GOT3 (cell line): ENCODE measurements around the gene CLSTN1.
"Not testable (repeated sequence)": the region's sequence is repeated elsewhere in the genome, so short reads cannot be mapped to it uniquely, and the experiment has no call there.

Experiments
- DNase-seq: peaks from one replicate; lab custom pipeline; 2025; ENCODE audit warnings: mixed read lengths; lab: John Stamatoyannopoulos, UW

The CLSTN1 gene

DNA sequence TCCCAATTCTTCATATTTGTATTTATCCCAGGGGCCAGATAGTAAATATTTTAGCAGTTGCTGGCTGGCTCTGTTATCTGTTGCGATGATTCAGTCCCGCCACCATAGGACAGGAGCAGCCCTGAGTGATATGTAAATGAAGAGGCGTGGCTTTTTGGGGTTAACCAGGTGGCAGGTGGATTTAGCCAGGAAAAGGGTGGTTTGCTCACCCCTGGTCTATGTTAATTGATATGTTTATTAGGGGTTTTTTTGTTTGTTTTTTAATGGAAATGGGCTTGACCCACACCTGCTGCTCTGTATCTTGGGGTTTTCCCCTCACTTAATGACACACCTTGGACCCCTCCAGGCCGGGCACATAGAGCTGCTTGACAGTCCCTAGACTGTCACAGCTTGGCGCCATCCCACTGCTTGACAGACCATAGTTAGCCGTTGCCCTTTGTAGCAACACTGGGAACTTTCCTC, 109.5 kb downstream of the CLSTN1 start:
- no peak for DNase-seq

DNA sequence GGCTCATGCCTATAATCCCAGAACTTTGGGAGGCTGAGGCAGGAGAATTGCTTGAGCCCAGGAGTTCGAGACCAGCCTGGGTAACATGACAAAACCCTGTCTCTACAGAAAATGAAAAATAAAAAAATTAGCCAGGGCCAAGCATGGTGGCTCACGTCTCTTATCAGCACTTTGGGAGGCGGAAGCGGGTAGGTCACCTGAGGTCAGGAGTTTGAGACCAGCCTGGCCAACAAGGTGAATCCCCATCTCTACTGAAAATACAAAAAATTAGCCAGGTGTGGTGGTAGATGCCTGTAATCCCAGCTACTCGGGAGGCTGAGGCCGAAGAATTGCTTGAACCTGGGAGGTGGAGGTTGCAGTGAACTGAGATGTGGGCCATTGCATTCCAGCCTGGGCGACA, 111.0 kb downstream of the CLSTN1 start:
- DNase-seq: not testable (repeated sequence)

DNA sequence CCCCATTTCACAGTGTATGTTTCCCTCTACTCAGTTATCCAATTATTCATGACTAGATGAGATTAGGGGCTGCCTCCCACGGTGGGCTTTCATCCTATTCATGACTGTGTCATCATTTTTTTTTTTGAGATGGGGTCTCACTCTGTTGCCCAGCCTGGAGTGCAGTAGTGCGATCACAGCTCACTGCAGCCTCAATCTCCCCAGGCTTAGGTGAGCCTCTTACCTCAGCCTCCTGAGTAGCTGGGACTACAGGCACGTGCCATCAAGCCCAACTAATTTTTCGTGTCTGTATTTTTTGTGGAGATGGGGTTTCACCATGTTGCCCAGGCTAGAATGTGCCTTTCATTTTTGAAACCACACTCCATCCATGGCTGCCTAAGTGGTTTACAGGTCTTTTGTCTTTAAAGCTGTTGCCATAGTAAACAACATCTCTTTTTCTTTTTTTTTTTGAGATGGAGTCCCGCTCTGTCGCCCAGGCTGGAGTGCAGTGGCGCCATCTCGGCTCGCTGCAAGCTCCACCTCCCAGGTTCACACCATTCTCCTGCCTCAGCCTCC, 112.2 kb downstream of the CLSTN1 start:
- no peak for DNase-seq

DNA sequence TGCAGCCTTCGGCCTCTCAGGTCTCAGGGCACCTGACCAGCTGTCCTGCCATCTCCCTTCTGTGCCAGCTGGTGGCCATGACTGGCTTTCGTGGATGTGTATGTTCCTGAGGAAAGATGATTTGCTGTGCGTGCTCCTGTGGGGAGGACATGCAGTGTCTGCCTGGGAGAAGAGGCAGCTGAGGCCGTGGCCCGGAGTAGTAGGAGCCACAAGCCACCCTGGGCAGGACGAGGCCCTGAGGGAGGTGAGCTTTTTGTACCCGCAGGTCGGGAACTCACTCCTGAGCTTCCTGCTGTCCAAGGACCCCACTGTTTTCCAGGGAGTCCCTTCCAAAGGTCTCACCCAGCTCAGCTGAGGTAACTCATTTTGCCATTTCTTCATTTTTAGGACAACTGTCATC, 113.7 kb downstream of the CLSTN1 start:
- DNase-seq: no peak

DNA sequence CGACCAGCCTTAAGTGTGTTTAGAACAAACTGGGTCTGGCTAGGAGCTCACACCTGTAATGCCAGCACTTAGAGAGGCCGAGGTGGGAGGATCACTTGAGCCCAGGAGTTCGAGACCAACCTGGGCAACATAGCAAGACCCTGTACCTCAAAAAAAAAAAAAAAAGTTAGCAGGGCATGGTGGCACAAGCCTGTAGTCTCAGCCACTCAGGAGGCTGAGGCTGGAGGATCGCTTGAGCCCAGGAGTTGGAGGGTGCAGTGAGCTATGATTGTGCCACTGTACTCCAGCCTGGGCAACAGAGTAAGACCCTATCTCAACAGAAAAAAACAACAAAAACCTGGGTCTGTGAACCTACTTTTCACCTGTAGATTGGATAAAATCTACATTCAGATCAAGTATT, 117.6 kb downstream of the CLSTN1 start:
- DNase-seq: no peak

DNA sequence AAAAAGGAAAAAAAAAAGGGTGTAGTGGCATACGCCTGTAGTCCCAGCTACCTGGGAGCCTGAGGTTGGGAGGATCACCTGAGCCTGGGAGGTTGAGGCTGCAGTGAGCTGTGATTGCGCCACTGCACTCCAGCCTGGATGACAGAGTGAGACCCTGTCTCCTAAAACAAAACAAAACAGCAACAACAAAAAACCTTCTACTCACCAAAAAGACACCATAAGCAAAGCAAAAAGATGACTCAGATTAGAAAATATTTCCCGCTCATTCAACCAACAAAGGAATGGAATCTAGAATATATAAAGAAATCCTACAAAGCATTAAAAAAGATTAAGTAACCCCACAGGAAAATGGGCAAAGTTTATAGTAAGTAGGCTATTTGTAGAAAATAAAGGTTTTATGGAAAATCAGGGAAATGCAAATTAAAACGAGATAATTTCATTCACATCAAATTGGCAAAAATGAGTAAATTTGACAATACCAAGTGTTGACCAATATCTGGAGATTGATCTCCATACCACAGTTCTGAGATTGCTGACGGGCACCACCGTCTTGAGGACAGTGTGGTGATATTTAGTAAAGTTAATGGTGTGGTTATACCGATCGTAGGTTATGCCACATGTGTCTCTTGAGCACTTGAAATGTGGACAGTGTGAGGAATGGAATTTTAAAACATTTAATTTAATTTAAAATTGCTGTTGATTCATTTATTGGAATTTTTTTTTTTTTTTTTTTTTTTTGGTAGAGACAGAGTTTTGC, 118.2 kb downstream of the CLSTN1 start:
- DNase-seq: no peak

DNA sequence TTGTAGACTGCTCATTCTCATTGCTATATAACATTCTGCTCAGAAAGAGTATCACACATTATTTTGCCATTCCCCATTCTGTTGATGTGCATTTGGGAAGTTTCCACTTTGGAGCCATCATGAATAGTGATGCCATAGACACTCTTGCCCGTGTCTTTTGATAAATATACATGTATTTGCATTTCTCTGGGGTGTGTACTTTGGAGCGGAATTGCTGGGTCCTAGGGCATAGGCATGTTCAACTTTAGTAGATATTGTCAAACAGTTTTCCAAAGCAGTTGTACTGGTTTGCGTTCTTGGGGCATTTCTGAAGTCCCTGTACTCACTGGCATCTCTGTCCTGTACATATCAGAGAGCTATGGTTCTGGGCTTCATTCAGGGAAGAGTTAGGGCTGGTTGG, 120.1 kb downstream of the CLSTN1 start:
- no peak for DNase-seq

DNA sequence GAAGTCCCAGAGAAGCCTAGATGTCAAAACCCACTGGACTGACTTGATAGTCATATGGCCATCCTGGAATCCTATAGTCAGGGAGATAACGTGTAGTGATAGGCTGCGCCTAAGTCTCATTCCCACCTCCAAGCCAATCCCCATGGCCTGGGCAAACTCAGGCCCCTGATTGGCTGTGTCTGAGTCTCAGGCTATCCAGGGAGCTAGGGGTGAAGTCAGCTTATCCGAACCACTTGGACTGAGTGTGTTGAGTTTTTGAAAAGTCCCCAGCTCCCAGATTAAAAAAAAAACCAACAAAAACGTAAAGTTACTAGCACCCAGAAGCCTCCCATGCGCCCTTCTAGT, 120.6 kb downstream of the CLSTN1 start:
- no peak for DNase-seq

DNA sequence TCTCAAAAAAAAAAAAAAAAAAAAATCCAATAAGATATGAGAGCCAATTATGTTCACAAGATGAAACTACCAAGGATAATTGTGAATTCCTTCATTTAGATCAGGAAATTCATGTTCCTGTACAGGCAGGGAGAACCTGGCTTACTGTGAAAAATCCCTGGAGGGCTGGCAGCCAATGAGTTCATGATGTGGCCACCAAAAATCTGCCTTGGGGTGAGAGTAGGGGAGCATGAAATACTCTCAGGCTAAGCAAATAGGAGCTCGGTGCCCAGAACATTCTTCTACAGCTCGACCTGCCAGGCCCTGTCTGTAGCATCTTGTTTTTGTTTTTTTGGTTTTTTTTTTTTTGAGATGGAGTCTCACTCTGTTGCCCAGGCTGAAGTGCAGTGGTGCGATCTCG, 122.1 kb downstream of the CLSTN1 start:
- DNase-seq: no peak

DNA sequence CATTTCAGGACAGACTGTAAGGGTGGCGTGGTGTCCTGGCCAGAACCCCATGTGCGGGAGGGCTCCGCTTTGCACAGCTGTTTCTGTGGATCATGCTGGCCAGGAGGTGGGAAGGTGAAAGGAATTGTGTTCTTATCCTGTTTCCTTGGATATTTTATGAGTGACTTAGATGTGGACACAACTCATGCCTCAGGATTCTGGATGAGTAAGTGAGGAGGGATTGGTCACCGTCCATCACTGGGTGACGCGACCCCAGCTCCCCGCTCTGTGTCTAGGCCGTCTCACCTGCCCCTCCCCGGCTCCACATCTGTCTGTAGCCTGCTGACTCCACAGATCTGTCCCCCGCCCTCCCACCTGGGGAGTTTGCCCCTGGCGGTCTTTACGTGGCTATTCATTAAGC, 123.4 kb downstream of the CLSTN1 start:
- DNase-seq: no peak

DNA sequence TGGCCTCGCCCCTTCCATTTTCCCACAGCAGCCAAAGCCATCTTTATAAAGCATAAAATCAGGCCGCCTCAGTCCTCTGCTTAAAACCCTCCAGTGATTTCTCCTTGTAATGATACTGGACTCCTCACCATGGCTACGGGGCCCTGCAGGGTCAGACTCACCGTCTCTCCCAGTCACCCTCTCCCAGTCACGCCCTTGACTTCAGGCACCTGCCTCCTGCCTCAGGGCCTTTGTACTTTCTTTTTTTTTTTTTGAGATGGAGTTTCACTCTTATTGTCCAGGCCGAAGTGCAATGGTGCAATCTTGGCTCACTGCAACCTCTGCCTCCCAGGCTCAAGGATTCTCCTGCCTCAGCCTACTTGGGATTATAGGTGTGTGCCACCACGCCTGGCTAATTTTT, 124.4 kb downstream of the CLSTN1 start:
- no peak for DNase-seq

DNA sequence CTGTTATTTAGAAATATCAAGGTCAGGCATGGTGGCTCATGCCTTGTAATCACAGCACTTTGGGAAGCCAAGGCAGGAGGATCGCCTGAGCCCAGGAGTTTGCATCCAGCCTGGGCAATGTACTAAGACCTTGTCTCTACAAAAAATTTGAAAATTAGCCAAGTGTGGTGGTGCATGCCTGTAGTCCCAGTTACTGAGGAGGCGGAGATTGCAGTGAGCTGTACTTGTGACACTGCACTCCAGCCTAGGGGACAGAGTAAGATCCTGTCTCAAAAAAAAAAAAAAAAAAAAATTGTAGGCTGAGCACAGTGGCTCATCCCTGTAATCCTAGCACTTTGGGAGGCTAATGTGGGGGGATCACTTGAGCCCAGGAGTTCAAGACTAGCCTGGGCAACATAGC, 127.0 kb downstream of the CLSTN1 start:
- DNase-seq: no peak

DNA sequence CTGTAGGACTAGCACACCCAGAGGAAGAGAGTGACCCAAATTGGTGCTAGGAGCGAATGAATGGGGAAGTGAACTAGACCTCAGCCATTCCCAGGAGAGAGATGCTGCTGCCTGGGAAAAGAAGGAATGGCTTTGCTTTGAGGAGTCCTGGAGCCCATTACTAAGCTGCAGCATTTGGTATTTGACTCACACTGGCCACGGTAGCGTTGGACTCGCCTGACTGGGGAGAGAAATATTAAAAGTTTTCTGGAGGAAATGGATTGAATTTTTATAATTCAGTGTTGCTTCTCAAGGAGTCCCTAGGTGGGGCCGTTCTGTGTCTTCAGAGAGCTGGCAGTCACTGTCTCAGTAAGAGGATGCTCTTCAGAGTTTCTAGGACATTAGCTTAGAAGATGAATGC, 132.1 kb downstream of the CLSTN1 start:
- DNase-seq: no peak

DNA sequence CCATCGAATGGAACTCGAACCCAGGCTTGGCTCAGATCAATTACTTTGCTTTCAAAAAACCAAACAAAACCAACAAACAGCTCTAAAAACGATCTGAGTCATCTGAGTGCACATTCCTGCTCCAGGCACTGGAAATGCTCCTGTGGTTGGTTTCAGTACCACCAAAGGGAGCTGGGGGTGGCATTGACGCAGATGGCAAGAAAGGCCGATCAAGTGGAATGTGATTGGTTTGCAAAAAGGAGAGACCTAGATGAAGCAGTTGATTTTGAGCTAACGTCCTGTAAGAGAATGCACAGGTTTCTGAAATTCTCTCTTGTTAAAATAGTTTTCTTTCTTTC, 132.7 kb downstream of the CLSTN1 start:
- DNase-seq: no peak

DNA sequence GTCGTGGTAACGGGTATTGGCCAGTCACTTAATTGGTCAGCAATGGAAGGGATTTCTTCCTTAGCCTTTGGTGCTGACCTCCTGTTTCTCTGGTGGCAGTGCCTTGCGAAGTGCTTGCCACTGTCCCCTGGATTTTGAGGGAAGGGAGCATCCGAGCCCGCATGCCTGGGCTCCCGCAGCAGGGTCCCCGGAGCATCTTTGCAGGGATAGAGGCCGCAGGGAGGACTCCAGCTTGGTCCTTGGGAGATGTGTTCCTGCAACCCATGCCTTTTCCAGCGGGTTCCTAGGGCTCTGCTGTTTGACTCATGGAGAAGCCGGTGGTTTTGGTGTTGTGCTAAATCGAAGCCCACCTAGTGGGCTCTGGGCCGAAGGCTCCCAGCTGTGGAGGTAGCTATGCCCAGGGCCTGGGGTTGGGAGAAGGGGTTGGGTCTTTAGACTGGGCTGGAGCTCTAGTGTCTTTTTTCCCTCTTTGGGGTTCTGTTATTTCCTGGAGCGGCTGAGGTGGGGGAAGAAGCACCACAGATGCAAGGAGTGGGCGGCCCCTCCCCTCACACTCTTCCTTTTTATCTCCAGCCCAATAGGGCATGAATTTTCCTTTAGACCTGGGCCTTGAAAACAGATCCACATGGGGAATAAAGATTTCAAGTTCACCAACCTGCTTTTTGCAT, 133.2 kb downstream of the CLSTN1 start:
- no peak for DNase-seq

DNA sequence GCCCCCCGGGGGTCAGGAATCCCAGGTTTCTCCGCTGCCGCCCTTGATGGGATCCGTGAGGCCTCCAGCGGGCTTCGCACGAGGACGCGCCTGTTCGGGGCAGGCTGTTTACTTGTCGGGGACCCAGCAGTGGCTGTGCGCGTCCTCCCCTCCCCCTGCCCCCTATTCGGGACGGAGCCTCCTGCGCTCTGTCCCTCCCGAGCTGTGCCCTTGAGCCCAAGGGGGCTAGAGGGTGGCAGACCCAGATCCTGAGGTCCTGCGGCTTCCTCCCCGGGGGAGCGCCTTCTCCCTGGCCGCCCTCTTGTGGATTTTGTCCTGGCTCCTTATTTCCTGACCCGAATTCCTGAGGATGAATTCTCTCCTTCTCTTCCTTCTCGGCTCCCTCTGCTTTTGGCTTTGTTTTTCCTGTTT, 133.8 kb downstream of the CLSTN1 start:
- no peak for DNase-seq

DNA sequence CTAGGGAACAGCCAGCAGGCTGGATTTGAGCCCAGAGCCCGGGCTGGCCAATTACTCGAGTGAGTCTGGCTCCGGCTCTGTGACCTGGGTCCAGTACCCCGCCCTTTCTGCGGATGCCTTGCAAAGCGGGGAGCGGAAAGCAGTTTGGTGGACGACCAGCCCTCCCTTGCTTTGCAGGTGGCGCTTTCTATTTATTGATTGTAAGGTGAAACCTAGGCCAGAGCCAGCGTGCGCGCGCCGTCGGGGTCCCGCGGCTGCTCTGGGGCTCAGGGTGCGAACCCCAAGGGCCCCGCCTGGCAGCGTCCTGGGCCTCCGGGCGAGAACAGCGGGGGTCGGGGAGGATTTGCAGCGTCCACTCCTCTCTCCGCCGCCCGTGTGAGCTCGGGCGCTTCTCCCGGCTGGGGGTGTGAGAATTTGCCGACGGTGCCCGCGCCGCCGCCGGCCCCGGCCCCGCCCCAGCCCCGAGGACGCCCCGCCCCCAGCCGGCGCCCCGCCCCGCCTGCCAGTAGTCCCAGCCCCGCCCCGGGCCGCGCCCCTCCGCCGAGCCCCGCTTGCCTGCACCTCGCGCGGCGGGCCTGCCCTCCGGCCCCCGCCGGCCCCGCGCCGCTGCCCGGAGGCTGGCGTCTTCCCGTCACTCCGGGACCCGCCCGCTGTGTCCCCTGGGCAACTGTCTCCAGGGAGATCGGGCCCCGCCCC, 134.6 kb downstream of the CLSTN1 start:
- no peak for DNase-seq

DNA sequence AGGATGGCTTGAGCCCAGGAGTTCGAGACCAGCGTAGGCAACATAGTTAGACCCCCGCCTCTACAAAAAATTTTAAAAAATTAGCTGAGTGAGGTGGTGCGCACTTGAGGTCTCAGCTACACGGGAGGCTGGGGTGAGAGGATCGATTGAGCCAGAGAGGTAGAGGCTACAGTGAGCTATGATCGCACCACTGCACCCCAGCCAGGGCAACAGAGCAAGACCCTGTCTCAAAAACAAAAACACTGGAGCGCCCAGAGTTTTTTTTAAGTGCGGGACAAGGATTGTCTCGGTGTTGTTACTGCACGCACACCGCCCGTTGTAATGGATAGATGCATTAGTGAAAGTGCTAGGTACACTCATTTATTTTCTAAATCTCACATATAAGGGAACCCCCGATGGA, 135.2 kb downstream of the CLSTN1 start:
- DNase-seq: no peak

DNA sequence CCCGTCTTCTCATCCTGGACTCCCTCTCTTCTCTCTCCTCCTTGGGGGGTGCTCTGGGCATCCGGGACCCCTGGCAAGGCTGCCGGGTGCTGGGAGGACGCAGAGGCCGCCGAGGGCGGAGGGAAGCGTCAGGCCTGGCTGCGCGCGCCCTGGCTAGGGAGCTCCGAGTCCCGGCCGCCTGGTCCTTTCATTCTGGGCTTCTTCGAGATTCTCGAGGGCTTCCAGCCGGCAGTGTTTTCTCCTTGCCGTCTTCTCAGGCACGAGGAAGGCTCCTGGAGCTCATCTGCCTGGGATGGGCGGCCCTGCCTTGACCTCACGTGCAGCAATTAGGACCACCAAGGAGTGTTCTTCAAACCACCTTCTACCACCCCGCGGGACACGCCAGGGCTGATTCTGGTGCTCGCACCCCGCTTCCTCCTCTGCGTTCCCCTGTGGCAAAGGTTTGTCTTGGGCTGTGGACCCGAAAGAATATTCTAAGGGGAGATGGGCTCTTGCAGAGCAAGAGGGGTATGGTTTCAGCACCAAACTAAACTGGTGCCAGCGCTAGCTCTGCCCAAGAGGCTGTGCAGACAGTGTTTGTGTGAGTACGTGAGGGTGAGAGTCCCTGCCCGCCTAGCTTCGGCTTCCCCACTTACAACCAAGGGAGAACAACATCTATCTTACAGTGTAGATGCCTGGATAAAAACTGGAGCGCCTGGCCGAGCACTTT, 135.7 kb downstream of the CLSTN1 start:
- DNase-seq: no peak

DNA sequence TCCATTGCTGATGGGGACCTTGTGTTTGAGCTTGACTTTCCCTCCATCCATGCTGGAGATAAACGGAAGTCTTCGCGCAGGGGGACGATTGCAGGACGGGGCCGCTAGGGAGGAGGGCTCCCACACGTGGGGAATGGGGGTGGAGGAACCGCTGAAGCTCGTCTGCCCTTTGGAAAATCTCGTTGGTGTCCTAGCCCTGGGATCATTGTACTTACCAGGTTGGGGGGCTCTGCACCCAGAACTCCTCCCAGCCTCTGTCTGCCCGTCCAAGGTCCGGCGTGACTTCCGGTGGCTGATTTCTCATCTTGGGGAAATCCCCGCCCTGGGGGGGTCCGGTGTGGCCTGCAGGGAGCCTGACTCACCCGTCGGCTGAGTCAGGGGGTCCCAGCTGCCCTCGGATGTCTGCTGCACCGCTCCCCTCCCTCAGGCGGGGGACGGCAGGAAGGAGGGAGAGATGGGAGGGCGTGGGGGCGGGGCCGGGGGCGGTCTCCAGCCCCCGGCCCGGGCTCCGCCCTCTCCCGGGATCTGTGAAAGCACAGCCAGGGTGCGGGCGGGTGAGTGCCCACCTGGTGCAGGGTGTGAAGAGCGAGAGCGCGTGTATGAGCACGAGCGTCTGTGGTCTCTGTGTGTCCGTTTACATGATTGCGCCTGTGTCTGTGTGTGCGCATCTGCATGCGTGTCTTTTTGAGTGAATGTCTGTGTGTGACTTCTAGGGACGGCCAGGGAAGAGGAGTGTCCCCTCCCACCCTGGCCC, 136.5 kb downstream of the CLSTN1 start:
- DNase-seq: no peak

DNA sequence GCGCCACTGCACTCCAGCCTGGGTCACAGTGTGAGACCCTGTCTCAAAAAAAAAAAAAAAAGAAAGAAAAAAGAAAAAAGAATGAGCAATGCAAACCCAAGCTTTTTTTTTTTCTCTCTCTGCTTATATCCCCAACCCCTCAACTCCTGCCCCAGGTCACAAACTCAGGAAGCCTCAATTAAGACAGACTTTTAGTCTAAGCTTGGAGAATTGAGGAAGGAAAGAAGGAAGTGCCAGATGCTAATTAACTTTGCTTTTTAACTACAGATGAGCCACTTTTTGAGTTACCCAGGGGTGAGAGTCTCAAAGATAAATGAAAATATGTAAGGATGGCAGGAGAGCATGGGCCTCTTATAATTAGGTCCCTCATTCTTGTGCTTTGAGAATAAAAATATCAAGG, 139.0 kb downstream of the CLSTN1 start:
- DNase-seq: no peak

DNA sequence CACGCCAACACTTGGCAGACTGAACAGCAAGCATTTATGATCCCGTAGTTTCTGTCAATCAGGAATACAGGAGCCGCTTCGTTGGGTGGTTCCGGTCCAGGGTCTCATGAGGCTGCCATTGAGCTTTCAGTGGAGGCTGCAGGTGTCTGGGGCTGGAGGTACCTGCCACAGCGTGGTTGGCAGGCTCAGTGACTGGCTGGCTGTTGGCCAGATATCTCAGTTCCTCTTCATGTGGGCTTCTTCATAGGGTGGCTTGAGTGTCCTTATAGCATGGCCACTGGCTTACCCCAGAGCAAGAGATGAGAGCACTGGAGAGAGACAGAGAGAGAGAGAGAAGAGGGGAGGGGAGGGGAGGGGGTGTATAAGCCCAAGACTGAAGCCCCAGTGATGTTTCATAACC, 142.9 kb downstream of the CLSTN1 start:
- DNase-seq: no peak
